Stimulated activated CD4-positive, alpha-beta T cell treated with anti-CD3 and anti-CD28 coated beads, Interleukin-12 subunit alpha, Interleukin-12 subunit beta, amount 100 ng/mL, for 4 hours (primary cell): ENCODE data around the gene MFGE8.

ENCODE experiments used
- DNase-seq: peaks from one replicate; pipeline ENCODE4 v3.0.0-alpha.2; 2020

MFGE8 gene

GRCh38 chr15:88871313-88871712, 41.9 kb downstream of the MFGE8 start:
- DNase-seq, result no peak

GRCh38 chr15:88866295-88866881, 46.8 kb downstream of the MFGE8 start:
- no peak for DNase-seq

DNA sequence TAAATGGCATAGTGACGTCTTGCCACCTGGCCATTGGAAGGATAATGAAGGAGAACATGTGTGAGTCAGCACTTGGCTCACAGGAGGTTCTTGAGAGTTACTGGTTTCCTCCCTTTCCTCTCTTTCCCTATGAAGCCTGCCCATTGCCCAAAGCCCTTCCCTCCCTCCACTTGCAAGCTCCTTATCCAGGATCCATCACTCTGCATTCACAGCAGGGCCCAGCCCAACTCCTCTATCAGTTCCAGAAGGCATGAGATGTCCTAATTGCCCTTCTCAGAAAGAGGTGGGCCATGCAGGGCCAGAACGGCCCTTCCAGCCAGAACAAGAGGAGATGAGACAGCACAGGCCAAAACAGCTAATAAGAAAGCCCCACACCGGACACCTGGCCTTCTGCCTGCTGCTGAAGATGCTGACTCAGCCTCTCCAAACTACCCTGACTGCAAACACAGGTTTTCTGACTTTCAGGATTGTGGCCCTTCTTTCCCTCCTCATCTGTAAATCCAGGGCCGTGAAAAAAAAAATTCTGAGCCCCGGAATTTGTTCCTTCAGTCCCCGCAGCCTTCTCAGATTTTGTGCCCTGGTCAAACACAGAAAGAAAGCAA, 47.6 kb downstream of the MFGE8 start:
- no peak for DNase-seq

DNA sequence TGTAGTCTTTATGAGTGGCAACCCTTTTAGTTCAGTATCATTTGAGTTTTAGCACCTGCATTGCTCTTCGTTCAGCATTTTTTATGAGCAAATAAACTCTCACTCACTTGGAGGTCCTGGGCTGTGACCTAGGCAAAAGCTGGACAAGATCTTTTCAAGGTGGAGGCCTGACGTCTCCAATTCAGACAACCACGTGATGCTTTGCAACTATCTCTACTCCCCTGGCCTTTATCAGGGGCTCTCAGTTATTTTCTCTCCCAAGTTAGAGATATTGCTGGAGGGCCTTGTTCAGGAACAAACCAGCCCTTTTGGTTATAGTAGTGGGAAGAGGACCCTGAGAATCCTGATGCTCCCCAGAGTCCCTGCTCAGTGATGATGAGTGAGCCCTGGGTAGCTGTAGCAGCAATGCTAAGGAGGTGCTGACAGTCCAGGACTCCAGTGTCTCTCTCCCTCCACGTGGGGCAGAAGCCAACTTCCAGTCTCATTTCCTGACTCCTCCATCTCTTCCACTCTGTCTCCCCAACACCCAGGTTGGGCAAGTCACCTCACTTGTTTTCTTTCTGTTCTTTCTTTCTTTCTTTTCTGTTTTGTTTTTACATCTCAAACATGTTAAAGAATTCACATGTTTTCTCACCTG, 48.2 kb downstream of the MFGE8 start:
- DNase-seq, result no peak

- no peak for DNase-seq
These were observed 49.8 kb downstream of the MFGE8 start for GRCh38 chr15:88863412-88863811.

DNA sequence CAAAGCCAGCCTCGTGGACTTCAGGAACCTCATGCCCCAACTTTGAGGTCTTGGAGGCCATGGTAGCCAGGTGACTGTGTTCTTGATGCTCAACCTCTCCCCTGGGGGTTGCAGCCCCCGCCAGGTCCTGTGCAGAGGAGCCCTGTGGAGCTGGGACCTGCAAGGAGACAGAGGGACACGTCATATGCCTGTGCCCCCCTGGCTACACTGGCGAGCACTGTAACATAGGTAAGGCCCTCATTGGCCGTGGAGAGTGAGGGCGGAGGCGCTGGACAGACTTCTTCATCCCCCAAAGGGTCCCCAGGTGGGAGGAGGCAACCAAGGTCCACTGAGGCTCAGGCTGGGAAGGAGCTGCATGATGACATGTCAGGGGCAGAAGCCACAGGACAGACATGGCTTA, 53.0 kb downstream of the MFGE8 start:
- DNase-seq, result no peak

DNA sequence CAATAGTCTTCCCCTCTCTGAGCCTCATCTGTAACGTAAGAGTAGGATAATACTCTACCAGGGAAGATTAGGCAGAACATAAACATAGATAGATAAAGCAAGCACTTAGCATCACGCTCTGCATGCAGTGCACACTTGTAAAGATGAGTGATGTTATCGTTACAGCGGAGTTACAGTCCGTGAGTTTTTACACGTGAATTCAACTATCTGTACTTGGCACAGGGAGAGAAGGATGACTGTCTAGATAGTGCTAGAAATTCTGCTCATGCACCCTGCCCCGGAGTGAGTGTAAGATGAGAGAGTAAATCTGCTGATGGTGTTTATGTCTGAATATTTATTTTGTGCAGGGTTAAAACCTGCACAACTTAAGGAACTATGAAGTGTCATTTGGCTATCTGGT, 53.6 kb downstream of the MFGE8 start:
- no peak for DNase-seq

GRCh38 chr15:88858934-88859333, 54.2 kb downstream of the MFGE8 start:
- DNase-seq, result no peak

GRCh38 chr15:88852476-88852875, 60.7 kb downstream of the MFGE8 start:
- no peak for DNase-seq

DNA sequence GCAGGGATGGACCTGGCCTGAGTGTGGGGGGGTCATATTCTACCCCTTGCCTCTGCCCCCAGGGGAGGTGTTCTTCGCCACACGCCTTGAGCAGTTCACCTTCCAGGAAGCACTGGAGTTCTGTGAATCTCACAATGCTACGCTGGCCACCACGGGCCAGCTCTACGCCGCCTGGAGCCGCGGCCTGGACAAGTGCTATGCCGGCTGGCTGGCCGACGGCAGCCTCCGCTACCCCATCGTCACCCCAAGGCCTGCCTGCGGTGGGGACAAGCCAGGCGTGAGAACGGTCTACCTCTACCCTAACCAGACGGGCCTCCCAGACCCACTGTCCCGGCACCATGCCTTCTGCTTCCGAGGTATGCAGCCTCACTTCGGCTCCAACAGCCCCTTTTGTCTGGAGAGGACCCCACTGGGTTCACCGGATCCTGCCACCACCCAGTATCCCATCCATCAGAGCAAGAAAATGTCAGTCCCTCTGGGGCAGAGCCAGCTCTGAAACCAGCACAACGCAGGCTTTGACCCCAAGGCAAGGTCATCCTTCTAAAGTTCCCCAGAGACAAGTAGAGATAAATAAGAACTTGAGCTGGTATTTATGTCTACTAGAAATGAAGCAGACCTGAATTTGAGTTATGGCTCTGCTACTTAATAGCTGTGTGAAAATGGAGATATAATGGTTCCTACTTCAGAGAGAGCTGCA, 63.7 kb downstream of the MFGE8 start:
- DNase-seq, result no peak
